SK-N-SH (cell line): ENCODE data around the gene TMEM221. TPM values are rescaled to one million over a fixed set of nuclear protein-coding genes. Genes with fewer than 3 reads are reported as not detected.

Source experiments
- CTCF ChIA-PET: fragments of 300-600, 350-600 bp; formaldehyde crosslinking; extraction: SDS; loops from one replicate; lab custom pipeline; 2021; lab: Yijun Ruan, JAX
- POLR2A ChIA-PET: fragments of 350-600 bp; sonication (Branson Sonifier 250); formaldehyde crosslinking; extraction: SDS; loops from one replicate; lab custom pipeline; 2020; ENCODE audit warnings: antibody characterized with exemption, inconsistent platforms; lab: Yijun Ruan, JAX
- DNase-seq: peaks from one replicate; pipeline ENCODE4 v3.0.0; 2012
- H2AFZ ChIP-seq: fragments of 200-600 bp; sonication (generic); 2 replicates; pipeline ENCODE4 v1.8.1; 2016; ENCODE audit warnings: antibody characterized with exemption, mild to moderate bottlenecking, low read depth
- H3F3A ChIP-seq: fragments of 200-600 bp; sonication (generic); replicated peaks from 2 replicates; pipeline ENCODE3; 2016; ENCODE audit warnings: antibody characterized with exemption, mild to moderate bottlenecking; ENCODE audit not compliant: insufficient read depth
- H3K27ac ChIP-seq, 2 experiments: fragments of 200-500 bp in 1 of 2; fragments of 200-600 bp in 1 of 2; sonication (Bioruptor generic) in 1 of 2; sonication (generic), shearing (Covaris generic) in 1 of 2; 2 replicates each; pipeline versions ENCODE4 v1.5.1 to v1.6.1; 2014 to 2016; ENCODE audit warnings: low read depth in 2 of 2, inconsistent platforms in 1 of 2, low read length in 1 of 2, mild to moderate bottlenecking in 1 of 2, mixed read lengths in 1 of 2
- H3K27me3 ChIP-seq: fragments of 200-600 bp; sonication (generic), shearing (Covaris generic); 2 replicates; pipeline ENCODE4 v1.6.1; 2016; ENCODE audit warnings: mixed run types; ENCODE audit not compliant: insufficient read depth
- H3K36me3 ChIP-seq, 2 experiments: fragments of 200-500 bp in 1 of 2; fragments of 200-600 bp in 1 of 2; sonication (Bioruptor generic) in 1 of 2; sonication (generic) in 1 of 2; replicated peaks in 1 of 2; 2 replicates each; pipeline versions ENCODE3 to v1.5.1; 2014 to 2016; ENCODE audit warnings: low read length in 1 of 2, mild to moderate bottlenecking in 1 of 2; ENCODE audit not compliant: insufficient read depth in 2 of 2, control insufficient read depth in 1 of 2
- H3K4me1 ChIP-seq, 2 experiments: fragments of 200-500 bp in 1 of 2; fragments of 200-600 bp in 1 of 2; sonication (Bioruptor generic) in 1 of 2; sonication (generic), shearing (Covaris generic) in 1 of 2; 2 replicates each; pipeline versions ENCODE4 v1.5.1 to v1.6.1; 2014 to 2016; ENCODE audit warnings: low read depth in 1 of 2, low read length in 1 of 2, mixed run types in 1 of 2; ENCODE audit not compliant: insufficient read depth in 2 of 2, control insufficient read depth in 1 of 2
- H3K4me2 ChIP-seq: fragments of 200-600 bp; sonication (generic), shearing (Covaris generic); 2 replicates; pipeline ENCODE4 v1.6.1; 2017; ENCODE audit warnings: mixed run types
- H3K4me3 ChIP-seq, 2 experiments: fragments of 200-500 bp in 1 of 2; fragments of 200-600 bp in 1 of 2; sonication (Bioruptor generic) in 1 of 2; sonication (generic), shearing (Covaris generic) in 1 of 2; 2 replicates each; pipeline versions ENCODE4 v1.5.1 to v1.8.1; 2014 to 2016; ENCODE audit warnings: low read depth in 2 of 2, inconsistent platforms in 1 of 2, low read length in 1 of 2, mild to moderate bottlenecking in 1 of 2, mixed read lengths in 1 of 2, moderate library complexity in 1 of 2
- H3K79me2 ChIP-seq: fragments of 200-600 bp; sonication (generic); 2 replicates; pipeline ENCODE4 v1.8.1; 2017; ENCODE audit warnings: mild to moderate bottlenecking; ENCODE audit not compliant: insufficient read depth
- H3K9ac ChIP-seq: fragments of 200-600 bp; sonication (generic); 2 replicates; pipeline ENCODE4 v1.6.1; 2017; ENCODE audit warnings: mixed run types
- H3K9me2 ChIP-seq: fragments of 200-600 bp; sonication (generic); 2 replicates; pipeline ENCODE4 v1.6.1; 2017; ENCODE audit warnings: mixed run types
- H3K9me3 ChIP-seq: fragments of 200-600 bp; sonication (generic); 2 replicates; pipeline ENCODE4 v1.6.1; 2017; ENCODE audit warnings: mixed run types, mild to moderate bottlenecking, moderate library complexity
- H4K20me1 ChIP-seq: fragments of 200-600 bp; sonication (generic); 2 replicates; pipeline ENCODE4 v1.6.1; 2017; ENCODE audit warnings: mild to moderate bottlenecking, mixed run types; ENCODE audit not compliant: insufficient read depth
- EP300 ChIP-seq, 2 experiments: IDR thresholded peaks; 2 replicates each; pipeline versions ENCODE4 v1.4.0 to v1.6.1; 2012; ENCODE audit warnings: borderline replicate concordance in 1 of 2, low read depth in 1 of 2, low read length in 1 of 2
- EZH2phosphoT487 ChIP-seq: fragments of 200-600 bp; sonication (generic); IDR thresholded peaks from 2 replicates; pipeline ENCODE4 v1.6.1; 2017; ENCODE audit warnings: low read depth, mixed run types, mild to moderate bottlenecking, antibody characterized with exemption, moderate library complexity, borderline replicate concordance
- FOXM1 ChIP-seq: IDR thresholded peaks from 2 replicates; pipeline ENCODE4 v1.4.0; 2012; ENCODE audit warnings: low read depth, mild to moderate bottlenecking
- GATA2 ChIP-seq: sonication (generic); formaldehyde crosslinking; IDR thresholded peaks from 2 replicates; pipeline ENCODE4 v1.5.0; 2020; ENCODE audit warnings: mild to moderate bottlenecking, missing genetic modification reagents
- JUND ChIP-seq: IDR thresholded peaks from 2 replicates; pipeline ENCODE4 v1.4.0; 2012
- POLR2AphosphoS5 ChIP-seq: IDR thresholded peaks from 2 replicates; pipeline ENCODE4 v1.6.1; 2012; ENCODE audit warnings: low read depth, low read length
- SIN3A ChIP-seq: IDR thresholded peaks from 2 replicates; pipeline ENCODE4 v1.6.1; 2012; ENCODE audit warnings: low read depth, mild to moderate bottlenecking, low read length, moderate library complexity, borderline replicate concordance
- TCF12 ChIP-seq: IDR thresholded peaks from 2 replicates; pipeline ENCODE4 v1.4.0; 2012
- USF2 ChIP-seq: fragments of 150-350 bp; IDR thresholded peaks from 2 replicates; pipeline ENCODE4 v1.6.1; 2017; ENCODE audit warnings: antibody characterized with exemption, low read length, low read depth, borderline replicate concordance
- WGBS: methylation state at CpG from one replicate; pipeline ENCODE4 v1.1.6; 2017; ENCODE audit warnings: low lambda C conversion rate; 5-methylcytosine and 5-hydroxymethylcytosine counted together
- polyA plus RNA-seq, 3 experiments: library from polyadenylated mRNA; depleted of rRNA; stranded (reverse); fragments of >200 nt; gene quantifications; 2 replicates each; pipeline ENCODE4 v1.2.3, GENCODE V29; 2012

Gene TMEM221
- polyA plus RNA-seq, 1 of the 3 experiments (the other 2 are of a cell fraction): 0.62 TPM

- POLR2A ChIA-PET: no interaction called here
- Histone ChIP-seq H3K4me3 (no peak overlapping the region), H3K4me1 (peaks cover 6 to 17% of the 10 kb centered on the region in 2 experiments; a peak in 3 of 4 replicates), H2AFZ (no peak overlapping the region), H3K9ac (no peak overlapping the region), H3K27me3 (0 out of 2 replicates have a peak, but pooled peaks cover under 1% of the 10 kb centered on the region), H3K9me2 (no peaks in the 10 kb centered on the region), H4K20me1 (no peaks in the 10 kb centered on the region; the same call in 1 of the 2 replicates), H3F3A (peaks cover 3% of the 10 kb centered on the region), H3K4me2 (no peak overlapping the region), H3K79me2 (peaks cover 19% of the 10 kb centered on the region), H3K27ac (no peak overlapping the region), H3K36me3 (no peaks in the 10 kb centered on the region), H3K9me3 (no peaks in the 10 kb centered on the region)
- CTCF ChIA-PET: interaction anchor here (0.6 to 3.3 kb wide), 13 partner anchors 10 to 728 kb away, joined by 3 to 11 read pairs (median 4); partner anchors contain the start of genes CCDC194, KCNN1 and TMEM221
- TF ChIP-seq SIN3A: no peak
- no peak for TF ChIP-seq FOXM1
- TF ChIP-seq EP300 (IDR thresholded peaks at IDR 0.05; ENCODE audit: borderline replicate concordance in 1 of 2, low read depth in 1 of 2, low read length in 1 of 2): no peak
- no peak for TF ChIP-seq GATA2 (CRISPR knock-in tag)
- DNase-seq: no peak
- 87% methylated on average over 10 of the region's 12 CpGs for WGBS
Observed at GRCh38 chr19:17467471-17468301, 19.2 kb upstream of the TMEM221 start.

GRCh38 chr19:17466487-17466850 lies 18.0 kb upstream of the TMEM221 start:
- POLR2A ChIA-PET: interaction anchor here (0.6 kb wide), 1 partner anchor 275 kb away, joined by 4 read pairs; no protein-coding TSS in a partner anchor
- Histone ChIP-seq H3K4me2 (no peak overlapping the region), H4K20me1 (no peaks in the 10 kb centered on the region), H3K27me3 (peaks cover 9% of the 10 kb centered on the region; the same call in 1 of the 2 replicates), H3K9ac (no peak overlapping the region), H3K4me1 (peaks cover 6 to 13% of the 10 kb centered on the region in 2 experiments; a peak in 3 of 4 replicates), H3K4me3 (0 out of 4 replicates have a peak overlapping the region, but pooled peaks of 1 of the 2 experiments have one; percentile 20), H3K27ac (no peak overlapping the region), H3F3A (peaks cover 3% of the 10 kb centered on the region), H3K36me3 (no peaks in the 10 kb centered on the region), H2AFZ (no peak overlapping the region), H3K9me2 (no peaks in the 10 kb centered on the region), H3K9me3 (no peaks in the 10 kb centered on the region), H3K79me2 (peaks cover 7% of the 10 kb centered on the region; the same call in 1 of the 2 replicates)
- DNase-seq: no peak
- WGBS: 31% methylated on average over 6 of the region's 6 CpGs
- CTCF ChIA-PET: interaction anchor here (0.6 to 3.3 kb wide), 22 partner anchors 9 to 704 kb away, joined by 3 to 22 read pairs (median 4); partner anchors contain the start of genes CCDC194, MVB12A and TMEM221
- no peak for TF ChIP-seq TCF12
- TF ChIP-seq FOXM1: no peak
- TF ChIP-seq POLR2AphosphoS5: no peak
- no peak for TF ChIP-seq JUND
- TF ChIP-seq EZH2phosphoT487: no peak
- TF ChIP-seq GATA2 (CRISPR knock-in tag): no peak
- no peak for TF ChIP-seq USF2
